ENCODE data around the gene HMGN4.

The HMGN4 gene

GRCh38 chr6:26553635-26554446 is 15.7 kb downstream of the HMGN4 start:
- DNase-seq: no peak

- no peak for DNase-seq
Measured at GRCh38 chr6:26554447-26554696, 16.2 kb downstream of the HMGN4 start.

- no peak for DNase-seq
Measured at GRCh38 chr6:26554697-26555504, 16.7 kb downstream of the HMGN4 start.

DNA sequence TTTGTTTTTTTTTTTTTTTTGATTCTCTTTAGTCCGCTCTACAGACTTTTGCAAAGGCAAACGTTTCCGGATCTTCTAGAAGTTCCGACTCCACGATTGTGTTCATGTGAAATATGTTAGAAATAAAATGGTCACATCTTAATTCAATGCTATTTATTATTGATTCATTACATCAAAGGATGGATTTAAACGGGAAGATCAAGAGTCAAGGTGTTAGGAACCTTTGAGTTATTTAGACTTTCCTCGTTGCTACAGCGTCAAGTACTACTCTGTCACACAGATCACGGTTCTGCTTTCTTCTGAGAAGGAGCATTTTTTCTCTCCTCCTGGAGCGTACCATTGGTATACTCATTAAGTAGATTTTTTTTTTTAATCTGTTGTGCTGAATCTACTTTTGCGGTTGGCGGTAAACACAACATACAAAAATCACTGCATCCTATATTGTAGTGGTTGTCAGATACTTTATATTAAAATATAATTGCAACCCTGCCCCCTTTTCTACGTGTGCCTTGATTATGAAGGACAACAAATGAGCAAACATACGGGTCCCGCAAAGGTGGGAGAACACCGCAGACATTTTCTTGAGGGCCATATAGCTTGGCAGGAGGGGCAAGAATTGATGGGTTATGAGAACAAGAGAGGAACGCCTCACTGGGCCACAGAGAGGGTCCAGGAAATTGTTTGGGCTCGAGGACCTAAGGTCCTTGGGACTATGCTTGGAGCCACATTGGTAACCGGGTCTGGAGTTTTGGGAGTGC is 17.5 kb downstream of the HMGN4 start:
- DNase-seq: no peak

GRCh38 chr6:26556263-26557070 is 18.3 kb downstream of the HMGN4 start:
- DNase-seq: no peak

- no peak for DNase-seq
Measured at GRCh38 chr6:26561533-26562466, 23.6 kb downstream of the HMGN4 start.

DNA sequence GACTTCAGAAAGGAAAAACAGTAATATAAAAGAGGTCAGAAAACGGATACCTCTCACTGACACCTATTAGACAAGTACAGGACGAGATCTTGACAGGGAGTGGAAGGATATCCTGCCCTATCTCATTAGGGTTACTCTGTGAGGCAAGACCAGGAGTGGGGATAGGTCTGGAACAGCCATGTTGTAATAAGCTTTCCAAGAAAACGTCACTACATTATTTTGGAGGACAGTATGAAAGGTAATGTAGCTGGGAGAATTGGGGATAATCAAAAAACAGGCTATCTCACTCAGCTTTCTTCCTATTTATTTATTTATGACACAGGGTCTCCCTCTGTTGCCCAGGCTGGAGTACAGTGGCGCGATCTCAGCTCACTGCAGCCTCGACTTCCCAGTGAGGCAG is 25.3 kb downstream of the HMGN4 start:
- no peak for DNase-seq

DNA sequence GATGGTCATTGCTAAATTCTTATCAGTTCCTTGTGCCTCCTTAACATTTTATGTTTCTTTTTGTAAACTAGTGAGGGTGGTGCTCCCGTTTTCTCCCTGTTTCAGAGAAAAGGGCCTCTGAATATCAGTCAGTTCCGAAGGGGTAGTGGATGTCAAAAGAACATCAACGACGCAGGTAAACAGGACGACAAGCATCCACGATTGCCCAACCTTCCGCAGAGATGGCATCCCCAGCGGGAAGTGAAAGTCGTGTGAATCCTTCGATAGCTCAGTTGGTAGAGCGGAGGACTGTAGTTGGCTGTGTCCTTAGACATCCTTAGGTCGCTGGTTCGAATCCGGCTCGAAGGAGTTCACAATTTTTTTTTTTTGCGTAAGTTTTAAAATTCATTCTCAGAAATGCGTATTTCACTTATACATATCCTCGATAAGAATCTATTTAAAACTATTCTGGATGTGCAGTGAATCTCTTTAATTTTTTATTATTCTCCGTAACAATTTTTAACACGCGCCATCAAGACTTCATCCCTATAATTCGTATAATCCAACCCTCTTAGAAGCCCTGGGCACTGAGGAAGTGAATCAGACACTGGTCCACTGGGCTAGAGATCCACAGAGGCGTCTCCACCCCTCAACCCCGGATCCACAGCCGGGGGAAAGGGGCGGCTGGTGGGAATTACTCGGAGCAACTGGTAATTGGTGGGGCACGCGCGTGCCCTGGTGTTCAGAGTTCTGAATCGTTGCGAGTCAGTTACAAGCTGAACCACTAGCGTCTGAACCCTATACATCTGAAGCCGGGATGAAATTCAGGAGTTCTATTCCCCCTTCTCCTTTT is 30.7 kb downstream of the HMGN4 start:
- DNase-seq: no peak

GRCh38 chr6:26569433-26569764 is 31.2 kb downstream of the HMGN4 start:
- no peak for DNase-seq

DNA sequence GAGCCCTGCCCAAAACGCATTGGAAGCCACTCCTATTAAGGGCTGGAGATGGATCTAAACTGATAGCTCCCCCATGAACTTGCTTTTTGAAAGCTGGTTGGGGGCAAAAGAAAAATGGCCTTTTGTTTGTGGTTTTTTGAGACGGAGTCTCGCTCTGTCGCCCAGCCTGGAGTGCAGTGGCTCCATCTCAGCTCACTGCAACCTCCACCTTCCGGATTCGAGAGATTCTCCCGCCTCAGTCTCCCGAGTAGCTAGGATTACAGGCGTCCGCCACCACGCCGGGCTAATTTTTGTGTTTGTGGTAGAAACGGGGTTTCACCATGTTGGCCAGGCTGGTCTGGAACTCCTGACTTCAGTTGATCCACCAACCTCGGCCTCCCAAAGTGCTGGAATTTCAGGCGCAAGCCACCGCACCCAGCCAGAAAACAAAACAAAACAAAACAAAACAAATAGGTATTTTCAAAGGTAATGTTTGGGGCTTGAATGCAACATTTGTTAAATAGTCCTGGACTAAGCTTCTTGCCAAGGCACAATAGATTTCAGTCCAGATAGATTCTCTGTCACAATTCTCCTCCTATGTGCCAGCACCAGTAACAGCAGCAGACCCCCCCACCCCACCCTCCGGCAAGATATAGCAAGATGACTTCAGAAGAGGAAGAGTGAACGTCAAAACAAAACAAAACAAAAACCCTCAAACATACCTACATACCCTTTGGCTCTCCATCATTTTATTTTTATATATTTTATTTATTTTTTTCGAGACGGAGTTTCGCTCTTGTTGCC is 32.1 kb downstream of the HMGN4 start:
- no peak for DNase-seq

GRCh38 chr6:26571592-26572296 is 33.6 kb downstream of the HMGN4 start:
- no peak for DNase-seq

GRCh38 chr6:26575494-26575939 is 37.4 kb downstream of the HMGN4 start:
- no peak for DNase-seq

DNA sequence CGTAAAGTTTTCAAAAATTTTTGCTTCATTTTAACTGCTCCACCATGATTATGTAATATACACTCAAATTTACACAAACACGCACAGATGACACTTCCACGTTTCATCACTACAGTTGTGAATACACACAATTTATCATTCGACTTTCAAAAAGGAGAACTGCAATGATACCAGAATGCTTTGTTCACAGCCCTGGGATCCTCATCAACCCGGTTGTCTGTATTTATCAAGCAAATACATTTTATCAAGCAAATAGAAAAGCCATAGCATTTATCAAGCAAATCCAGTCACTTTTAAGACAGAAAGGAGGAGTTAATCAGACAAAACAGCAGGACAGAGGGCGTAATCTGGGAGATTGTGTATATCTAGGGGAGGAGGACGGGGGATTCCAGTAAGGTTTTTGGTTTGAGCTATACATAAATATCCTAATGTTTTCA is 38.3 kb downstream of the HMGN4 start:
- DNase-seq: no peak

GRCh38 chr6:26576929-26577719 is 39.0 kb downstream of the HMGN4 start:
- DNase-seq: no peak

- DNase-seq: no peak
Measured at GRCh38 chr6:26577720-26578072, 39.5 kb downstream of the HMGN4 start.

DNA sequence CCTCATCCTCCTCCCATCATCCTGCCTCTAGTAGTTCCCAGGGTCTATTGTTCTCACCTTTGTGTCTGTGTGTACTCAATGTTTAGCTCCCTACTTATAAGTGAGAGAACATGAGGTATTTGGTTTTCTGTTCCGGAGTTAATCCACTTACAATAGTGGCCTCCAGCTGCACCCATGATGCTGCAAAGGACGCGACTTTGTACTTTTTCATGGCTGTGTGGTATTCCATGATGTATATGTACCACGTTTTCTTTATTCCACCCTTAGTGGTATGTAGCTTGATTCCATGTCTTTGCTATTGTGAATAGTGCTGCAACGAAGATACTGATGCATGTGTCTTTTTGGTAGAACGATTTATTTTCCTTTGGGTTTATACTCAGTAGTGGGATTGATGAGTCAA is 40.1 kb downstream of the HMGN4 start:
- DNase-seq: no peak

DNA sequence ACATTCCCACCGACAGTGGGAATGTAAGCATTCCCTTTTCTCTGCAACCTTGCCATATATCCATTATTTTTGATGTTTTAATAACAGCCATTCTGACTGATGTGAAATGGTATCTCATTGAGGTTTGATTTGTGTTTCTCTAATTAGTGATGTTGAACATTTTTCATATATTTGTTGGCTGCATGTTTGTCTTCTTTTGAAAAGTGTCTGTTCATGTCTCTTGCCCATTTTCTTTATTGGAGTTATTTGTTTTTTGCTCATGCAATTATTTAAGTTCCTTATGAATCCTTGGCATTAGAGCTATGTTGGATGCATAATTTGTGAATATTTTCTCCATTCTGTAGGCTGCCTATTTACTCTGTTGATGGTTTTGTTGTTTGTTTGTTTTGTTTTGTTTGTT is 40.6 kb downstream of the HMGN4 start:
- DNase-seq: no peak

- no peak for DNase-seq
Measured at GRCh38 chr6:26581164-26581915, 43.2 kb downstream of the HMGN4 start.
